Panc1 (cell line): ENCODE results near the gene SUPT3H. TPM values are rescaled to one million over a fixed set of nuclear protein-coding genes. Genes with fewer than 3 reads are reported as not detected.

Experiments used
- ATAC-seq: fragments of 200-7000 bp; cut with Tn5 transposase; 2 replicates; pipeline ENCODE4 v1.9.1; 2020; ENCODE audit warnings: mild to moderate bottlenecking, moderate library complexity
- BruUV-seq: library from RNA; stranded (reverse); fragments of 400-500 nt; replicated peaks from 2 replicates; lab custom pipeline; 2021; lab: Mats Ljungman, UMichigan
- CTCF ChIA-PET: fragments of 300-600 bp; sonication (Branson Sonifier 250); formaldehyde crosslinking; loops from one replicate; lab custom pipeline; 2022; ENCODE audit warnings: antibody characterized with exemption; lab: Charles Lee
- POLR2A ChIA-PET: fragments of 300-600 bp; sonication (Branson Sonifier 250); formaldehyde crosslinking; loops from one replicate; lab custom pipeline; 2022; ENCODE audit warnings: antibody characterized with exemption; lab: Charles Lee
- DNase-seq: peaks from one replicate; pipeline ENCODE4 v3.0.0-alpha.2; 2010; ENCODE audit warnings: low read depth, low spot score
- H3K27ac ChIP-seq: 2 replicates; pipeline ENCODE4 v1.5.1; 2011; ENCODE audit warnings: mild to moderate bottlenecking, low read length, inconsistent platforms
- H3K27me3 ChIP-seq: fragments of 200-500 bp; sonication (Bioruptor generic); 2 replicates; pipeline ENCODE4 v1.6.0; 2014; ENCODE audit warnings: low read length, inconsistent platforms; ENCODE audit not compliant: control insufficient read depth, insufficient read depth
- H3K36me3 ChIP-seq: fragments of 200-500 bp; sonication (Bioruptor generic); 2 replicates; pipeline ENCODE4 v1.5.1; 2014; ENCODE audit warnings: inconsistent platforms, mild to moderate bottlenecking, low read length, moderate library complexity; ENCODE audit not compliant: control insufficient read depth, insufficient read depth
- H3K4me1 ChIP-seq: 2 replicates; pipeline ENCODE4 v1.5.1; 2011; ENCODE audit warnings: inconsistent platforms, mild to moderate bottlenecking, low read length, moderate library complexity; ENCODE audit not compliant: control insufficient read depth, insufficient read depth
- H3K4me3 ChIP-seq, 2 experiments: 2 replicates each; pipeline ENCODE4 v1.5.1; 2011 to 2012; ENCODE audit warnings: low read depth in 2 of 2, low read length in 2 of 2, mild to moderate bottlenecking in 2 of 2, inconsistent platforms in 1 of 2, moderate library complexity in 1 of 2
- H3K9me3 ChIP-seq: fragments of 200-500 bp; sonication (Bioruptor generic); 2 replicates; pipeline ENCODE4 v1.5.1; 2014; ENCODE audit warnings: low read depth, mild to moderate bottlenecking, inconsistent platforms, low read length, moderate library complexity; ENCODE audit not compliant: control insufficient read depth, insufficient read depth
- CTCF ChIP-seq: fragments of 450-650 bp; IDR thresholded peaks from 2 replicates; pipeline ENCODE4 v1.5.1; 2017; ENCODE audit warnings: mild to moderate bottlenecking
- POLR2AphosphoS5 ChIP-seq: IDR thresholded peaks from 2 replicates; pipeline ENCODE4 v1.6.1; 2012; ENCODE audit warnings: mild to moderate bottlenecking, low read depth, low read length, moderate library complexity
- REST ChIP-seq, 2 experiments: IDR thresholded peaks; 2 replicates each; pipeline ENCODE4 v1.6.1; 2011 to 2012; ENCODE audit warnings: low read depth in 2 of 2, control low read depth in 1 of 2, low read length in 1 of 2, mild to moderate bottlenecking in 1 of 2, moderate library complexity in 1 of 2; ENCODE audit not compliant: insufficient read depth in 1 of 2
- SIN3A ChIP-seq: IDR thresholded peaks from 2 replicates; pipeline ENCODE4 v1.6.1; 2012; ENCODE audit warnings: low read depth, mild to moderate bottlenecking, low read length, moderate library complexity, borderline replicate concordance; ENCODE audit not compliant: insufficient read depth
- TCF7L2 ChIP-seq: IDR thresholded peaks from 2 replicates; pipeline ENCODE4 v1.6.1; 2011; ENCODE audit warnings: mild to moderate bottlenecking, low read depth, low read length, inconsistent platforms
- in situ Hi-C: cut with HindIII; loops from 2 replicates; pipeline ENCODE4 v1.10.0; 2016; ENCODE audit warnings: low sequenced_read_pairs, low pct_unique_long_range_greater_than_20kb
- intact Hi-C: fragments of 100-400 bp; cut with micrococcal nuclease; formaldehyde crosslinking; loops from one replicate; pipeline ENCODE4 v1.10.0; 2022; ENCODE audit not compliant: unreplicated experiment
- total RNA-seq: library from RNA; stranded (reverse); gene quantifications from one replicate; pipeline ENCODE4 v1.2.1, GENCODE V29; 2021; ENCODE audit not compliant: unreplicated experiment

Gene SUPT3H
- total RNA-seq, 1 experiment from 2014 or later: 11.0 TPM

GRCh38 chr6:44784195-44784594 lies 593.5 kb downstream of the SUPT3H start:
- ChIA-PET CTCF (no interaction called here), POLR2A (no interaction called here)
- H3K4me1 ChIP-seq: no peaks in the 10 kb centered on the region
- H3K9me3 ChIP-seq: no peaks in the 10 kb centered on the region
- DNase-seq: no peak
- no peaks in the 10 kb centered on the region for H3K36me3 ChIP-seq
- no peak overlapping the region for H3K27ac ChIP-seq
- intact Hi-C loops (no loop called here), in situ Hi-C loops (no loop called here)
- H3K4me3 ChIP-seq: no peak overlapping the region
- no peak for ATAC-seq
- BruUV-seq: no TSS peak
- TF ChIP-seq POLR2AphosphoS5: no peak
- TF ChIP-seq SIN3A: no peak
- peaks cover 2% of the 10 kb centered on the region for H3K27me3 ChIP-seq

GRCh38 chr6:44782892-44783291 lies 594.8 kb downstream of the SUPT3H start:
- POLR2A ChIA-PET: interaction anchor here (0.5 kb wide), 1 partner anchor 675 kb away, joined by 11 read pairs; no protein-coding TSS in a partner anchor
- H3K36me3 ChIP-seq: no peaks in the 10 kb centered on the region
- no TSS peak for BruUV-seq
- intact Hi-C loops: no loop called here
- DNase-seq (no peak), ATAC-seq (no peak)
- no peaks in the 10 kb centered on the region for H3K4me1 ChIP-seq
- H3K27me3 ChIP-seq: peaks cover 2% of the 10 kb centered on the region
- in situ Hi-C loops: no loop called here
- H3K9me3 ChIP-seq: no peaks in the 10 kb centered on the region
- no peak for TF ChIP-seq SIN3A
- no peak for TF ChIP-seq POLR2AphosphoS5
- TF ChIP-seq CTCF: no peak
- no peak for TF ChIP-seq TCF7L2
- TF ChIP-seq REST (IDR thresholded peaks at IDR 0.05; ENCODE audit: insufficient read depth in 1 of 2, low read depth in 2 of 2, low read length in 1 of 2): no peak
- H3K27ac ChIP-seq: no peak overlapping the region
- CTCF ChIA-PET: no interaction called here
- no peak overlapping the region for H3K4me3 ChIP-seq

GRCh38 chr6:44781912-44782597 lies 595.7 kb downstream of the SUPT3H start:
- in situ Hi-C loops: no loop called here

More at GRCh38 chr6:44781912-44782597, 595.7 kb downstream of the SUPT3H start:
- Histone ChIP-seq H3K27me3 (peaks cover 2% of the 10 kb centered on the region), H3K27ac (no peak overlapping the region), H3K36me3 (no peaks in the 10 kb centered on the region), H3K4me3 (no peak overlapping the region), H3K9me3 (no peaks in the 10 kb centered on the region), H3K4me1 (no peaks in the 10 kb centered on the region)
- TF ChIP-seq TCF7L2 (no peak), POLR2AphosphoS5 (no peak), SIN3A (no peak), CTCF (no peak), REST (IDR thresholded peaks at IDR 0.05; ENCODE audit: insufficient read depth in 1 of 2, low read depth in 2 of 2, low read length in 1 of 2) (no peak)
- intact Hi-C loops: no loop called here
- ATAC-seq: no peak
- no TSS peak for BruUV-seq
- ChIA-PET CTCF (no interaction called here), POLR2A (no interaction called here)
- DNase-seq: no peak
